Putamen (tissue), 1 donor: Measurements from ENCODE around the gene DUSP9.

Experiments
- DNase-seq: peaks from one replicate; pipeline ENCODE4 v3.0.0-alpha.2; 2016; ENCODE audit warnings: low spot score

DUSP9 gene

DNA sequence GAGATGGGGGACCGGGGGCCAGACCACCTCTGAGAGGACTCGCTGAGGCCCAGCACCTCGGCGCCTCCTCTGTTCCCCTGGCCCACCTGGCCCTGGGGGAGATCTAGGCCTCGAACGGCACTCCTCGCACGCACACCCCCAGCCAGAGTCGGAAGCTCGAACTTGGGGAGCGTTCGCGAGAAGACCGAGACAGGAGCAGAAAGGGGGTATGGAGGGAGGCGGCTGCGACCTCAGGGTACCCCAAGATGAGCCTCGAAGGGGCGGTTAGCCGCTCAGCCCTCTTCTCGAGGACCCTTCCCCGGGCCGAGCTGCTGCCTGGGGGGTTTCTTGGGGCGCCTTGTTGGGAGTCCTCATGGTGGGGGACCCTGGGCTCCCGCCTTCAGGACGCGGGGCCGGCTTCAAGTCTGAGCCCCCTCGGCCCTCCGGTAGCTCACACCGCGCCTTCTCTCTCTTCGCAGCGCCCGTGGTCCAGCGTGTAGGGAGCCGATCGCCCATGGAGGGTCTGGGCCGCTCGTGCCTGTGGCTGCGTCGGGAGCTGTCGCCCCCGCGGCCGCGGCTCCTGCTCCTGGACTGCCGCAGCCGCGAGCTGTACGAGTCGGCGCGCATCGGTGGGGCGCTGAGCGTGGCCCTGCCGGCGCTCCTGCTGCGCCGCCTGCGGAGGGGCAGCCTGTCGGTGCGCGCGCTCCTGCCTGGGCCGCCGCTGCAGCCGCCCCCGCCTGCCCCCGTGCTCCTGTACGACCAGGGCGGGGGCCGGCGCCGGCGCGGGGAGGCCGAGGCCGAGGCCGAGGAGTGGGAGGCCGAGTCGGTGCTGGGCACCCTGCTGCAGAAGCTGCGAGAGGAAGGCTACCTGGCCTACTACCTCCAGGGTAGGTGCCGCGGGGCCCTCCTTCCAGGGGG, 706 bp downstream of the DUSP9 start:
- DNase-seq = no peak

DNA sequence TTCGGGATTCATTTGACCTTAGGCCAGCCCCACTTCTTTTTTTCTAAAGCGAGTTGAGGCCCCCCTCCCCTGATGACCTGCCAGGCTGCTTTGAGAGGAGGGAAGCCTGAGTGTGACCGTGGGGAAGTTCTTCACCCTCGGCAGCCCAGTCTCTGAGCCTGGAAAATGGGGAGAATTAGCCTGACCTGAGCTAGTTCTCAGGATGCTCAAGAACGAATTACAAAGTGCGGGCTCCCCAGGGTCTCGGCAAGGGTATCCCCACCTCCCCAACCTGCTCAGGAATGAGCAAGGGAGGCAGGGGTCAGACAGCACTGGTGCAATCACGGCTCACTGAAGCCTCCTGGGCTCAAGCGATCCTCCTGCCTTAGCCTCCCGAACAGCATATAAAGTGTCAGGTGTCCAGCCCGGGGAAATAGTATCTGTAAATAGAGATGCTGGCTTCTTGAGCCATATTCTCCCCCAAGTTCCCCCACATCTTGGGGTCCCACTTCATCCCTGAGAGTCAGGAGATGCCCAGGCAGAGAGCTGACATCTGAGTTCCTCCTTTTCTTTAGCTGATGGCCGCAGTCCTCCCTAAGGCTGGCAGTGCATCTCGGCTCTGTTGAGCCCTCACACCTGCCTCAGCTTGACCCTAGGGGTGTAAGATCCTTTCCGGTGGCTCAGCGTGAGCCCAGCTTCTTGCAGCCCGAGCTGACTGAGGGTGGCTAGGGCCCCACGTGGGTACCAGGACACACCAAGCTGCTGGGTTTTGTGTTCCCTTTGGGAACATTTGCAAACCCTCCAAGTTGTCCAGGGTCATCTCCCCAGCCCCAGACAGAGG, 1.6 kb downstream of the DUSP9 start:
- DNase-seq = no peak

DNA sequence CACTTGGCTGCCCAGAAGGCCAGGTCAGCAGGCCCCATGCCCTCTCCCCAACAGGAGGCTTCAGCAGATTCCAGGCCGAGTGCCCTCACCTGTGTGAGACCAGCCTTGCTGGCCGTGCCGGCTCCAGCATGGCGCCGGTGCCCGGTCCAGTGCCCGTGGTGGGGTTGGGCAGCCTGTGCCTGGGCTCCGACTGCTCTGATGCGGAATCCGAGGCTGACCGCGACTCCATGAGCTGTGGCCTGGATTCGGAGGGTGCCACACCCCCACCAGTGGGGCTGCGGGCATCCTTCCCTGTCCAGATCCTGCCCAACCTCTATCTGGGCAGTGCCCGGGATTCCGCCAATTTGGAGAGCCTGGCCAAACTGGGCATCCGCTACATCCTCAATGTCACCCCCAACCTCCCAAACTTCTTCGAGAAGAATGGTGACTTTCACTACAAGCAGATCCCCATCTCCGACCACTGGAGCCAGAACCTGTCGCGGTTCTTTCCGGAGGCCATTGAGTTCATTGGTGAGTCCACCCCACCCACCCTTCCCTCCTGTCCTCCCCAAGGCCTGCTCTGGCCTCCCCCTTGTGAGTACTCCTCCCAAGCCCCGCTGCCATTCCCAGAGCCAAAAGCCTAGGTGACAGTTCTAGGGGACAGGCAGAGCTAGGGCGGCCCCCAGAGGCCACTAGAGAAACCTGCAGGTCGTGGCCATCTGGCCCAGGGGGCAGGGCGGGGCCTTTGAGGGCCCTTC, 2.3 kb downstream of the DUSP9 start:
- no peak for DNase-seq

DNA sequence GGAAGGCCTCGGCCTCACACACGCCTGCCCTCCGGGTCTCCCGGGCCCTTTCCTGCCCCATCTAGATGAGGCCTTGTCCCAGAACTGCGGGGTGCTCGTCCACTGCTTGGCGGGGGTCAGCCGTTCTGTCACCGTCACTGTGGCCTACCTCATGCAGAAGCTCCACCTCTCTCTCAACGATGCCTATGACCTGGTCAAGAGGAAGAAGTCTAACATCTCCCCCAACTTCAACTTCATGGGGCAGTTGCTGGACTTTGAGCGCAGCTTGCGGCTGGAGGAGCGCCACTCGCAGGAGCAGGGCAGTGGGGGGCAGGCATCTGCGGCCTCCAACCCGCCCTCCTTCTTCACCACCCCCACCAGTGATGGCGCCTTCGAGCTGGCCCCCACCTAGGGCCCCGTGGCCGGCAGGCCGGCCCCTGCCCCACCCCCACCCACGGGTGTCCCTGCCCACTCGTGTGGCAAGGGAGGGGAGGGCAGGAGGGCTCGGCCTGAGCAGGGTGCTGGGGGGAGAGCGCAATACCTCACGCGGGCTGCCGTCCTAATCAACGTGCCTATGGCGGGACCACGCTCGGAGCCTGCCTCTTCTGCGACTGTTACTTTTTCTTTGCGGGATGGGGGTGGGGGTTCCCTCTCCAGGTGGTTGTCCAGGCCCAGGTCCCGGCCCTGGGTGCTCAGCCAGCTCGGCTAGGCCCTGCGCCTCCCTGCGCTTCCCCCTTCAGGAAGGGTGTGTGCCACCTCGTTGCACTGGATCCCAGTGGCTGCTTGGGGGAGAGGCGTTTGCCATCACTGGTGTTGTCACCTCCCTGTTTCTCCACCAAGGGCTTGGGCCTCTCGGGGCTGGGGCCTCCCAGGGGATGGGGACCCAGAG, 3.1 kb downstream of the DUSP9 start:
- no peak for DNase-seq

DNA sequence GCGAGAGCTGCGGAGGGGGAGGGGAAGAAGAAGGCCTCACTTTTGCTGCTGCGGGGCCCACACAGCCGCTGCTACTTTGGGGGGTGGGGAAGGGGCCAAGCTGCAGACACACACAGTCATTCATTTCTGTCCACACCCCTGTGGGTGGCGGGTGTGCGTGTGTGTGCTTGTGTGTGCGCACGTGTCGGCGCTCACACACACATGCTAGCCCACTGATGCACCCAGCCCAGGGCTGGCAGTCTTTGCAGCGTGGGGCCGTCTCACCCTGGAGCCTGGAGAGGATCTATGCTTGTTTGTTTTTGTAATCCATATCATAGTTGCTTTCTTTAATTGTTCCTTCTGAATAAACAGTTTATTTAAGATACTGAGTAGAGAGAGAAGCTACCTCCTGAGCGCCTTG, 4.0 kb downstream of the DUSP9 start:
- no peak for DNase-seq

DNA sequence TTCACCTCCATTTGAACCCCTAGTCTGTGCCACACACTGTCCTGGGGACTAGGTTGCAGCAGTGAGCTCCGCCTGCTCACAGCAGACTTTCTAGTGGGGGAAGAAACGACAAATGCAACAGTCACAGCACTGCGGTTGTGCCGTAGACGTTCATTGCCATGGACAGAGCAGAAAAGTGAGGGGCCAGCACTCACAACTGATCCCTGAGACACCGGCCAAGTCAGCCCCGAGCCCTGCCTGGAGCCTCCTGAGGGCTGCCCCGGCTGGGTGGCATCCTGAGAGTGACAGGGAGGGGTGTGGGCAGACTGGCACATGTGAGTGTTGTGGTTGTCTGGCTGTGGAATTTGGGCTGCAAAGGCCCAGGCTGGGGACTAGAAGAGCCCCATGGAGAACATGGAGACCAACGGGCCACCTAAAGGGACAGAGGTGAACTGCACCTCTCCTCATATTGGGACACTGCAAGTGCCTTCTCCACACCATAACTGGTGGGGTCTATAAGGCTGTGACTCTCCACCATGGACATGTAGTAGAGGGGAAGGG, 4.6 kb downstream of the DUSP9 start:
- no peak for DNase-seq

DNA sequence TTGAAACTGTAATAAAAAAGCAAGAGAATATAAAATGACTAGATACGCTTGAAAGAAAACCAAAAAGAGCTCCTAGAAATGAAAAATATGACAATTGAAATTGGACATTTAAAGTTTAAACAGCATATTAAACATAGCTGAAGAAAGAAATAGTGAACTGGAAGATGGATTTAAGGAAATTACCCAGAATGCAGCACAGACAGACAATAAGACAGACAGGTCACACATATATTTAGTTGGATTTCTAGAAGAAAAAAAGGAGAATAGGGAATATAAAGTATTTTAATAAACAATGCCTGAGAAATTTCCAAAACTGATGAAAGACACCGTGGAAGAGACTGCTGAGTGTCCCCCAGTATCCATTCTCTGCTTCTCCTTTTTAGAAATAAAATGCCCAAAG, 6.6 kb downstream of the DUSP9 start:
- DNase-seq = no peak

DNA sequence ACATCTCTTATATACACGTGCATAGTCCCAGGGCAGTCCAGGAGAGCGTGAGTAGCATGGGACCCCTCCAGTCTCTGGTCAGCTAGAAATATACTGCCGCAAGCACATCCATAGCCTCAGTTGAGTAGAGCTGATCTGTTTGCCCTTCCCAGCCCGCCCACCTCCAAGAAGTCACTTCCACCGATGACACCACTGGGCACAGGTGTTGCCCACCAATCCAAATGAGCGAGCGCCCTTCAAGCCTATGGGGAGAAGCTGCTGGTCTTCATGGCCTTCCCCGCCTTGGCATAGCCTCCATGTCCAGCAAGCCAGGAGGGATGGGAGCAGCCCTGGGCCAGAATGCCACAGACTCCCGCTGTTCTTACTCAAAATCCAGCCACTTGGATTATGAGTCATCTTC, 10.2 kb downstream of the DUSP9 start:
- no peak for DNase-seq

DNA sequence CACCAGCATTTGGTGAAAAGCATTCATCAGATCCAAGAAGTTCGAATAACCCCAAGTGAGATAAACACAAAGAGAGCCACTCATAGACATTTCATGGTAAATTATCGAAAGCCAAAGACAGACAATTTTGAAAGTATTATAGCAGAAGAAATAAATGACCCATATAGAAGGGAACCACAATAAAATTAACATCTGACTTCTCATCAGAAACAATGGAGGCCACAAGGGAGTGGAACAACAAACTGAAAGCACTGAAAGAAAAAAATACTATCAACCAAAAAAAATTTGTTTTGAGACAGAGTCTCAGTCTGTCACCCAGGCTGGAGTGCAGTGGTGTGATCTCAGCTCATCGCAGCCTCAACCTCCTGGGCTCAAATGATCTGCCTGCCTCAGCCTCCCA, 12.3 kb downstream of the DUSP9 start:
- no peak for DNase-seq

DNA sequence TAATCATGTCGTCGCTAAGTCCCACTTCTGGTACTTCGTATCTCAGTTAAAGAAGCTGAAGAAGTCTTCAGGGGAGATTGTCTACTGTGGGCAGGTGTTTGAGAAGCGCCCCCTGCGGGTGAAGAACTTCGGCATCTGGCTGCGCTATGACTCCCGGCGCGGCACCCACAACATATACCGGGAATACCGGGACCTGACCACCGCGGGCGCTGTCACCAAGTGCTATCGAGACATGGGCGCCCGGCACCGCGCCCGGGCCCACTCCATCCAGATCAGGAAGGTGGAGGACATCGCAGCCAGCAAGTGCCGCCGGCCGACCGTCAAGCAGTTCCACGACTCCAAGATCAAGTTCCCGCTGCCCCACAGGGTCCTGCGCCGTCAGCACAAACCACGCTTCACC, 15.3 kb downstream of the DUSP9 start:
- no peak for DNase-seq

DNA sequence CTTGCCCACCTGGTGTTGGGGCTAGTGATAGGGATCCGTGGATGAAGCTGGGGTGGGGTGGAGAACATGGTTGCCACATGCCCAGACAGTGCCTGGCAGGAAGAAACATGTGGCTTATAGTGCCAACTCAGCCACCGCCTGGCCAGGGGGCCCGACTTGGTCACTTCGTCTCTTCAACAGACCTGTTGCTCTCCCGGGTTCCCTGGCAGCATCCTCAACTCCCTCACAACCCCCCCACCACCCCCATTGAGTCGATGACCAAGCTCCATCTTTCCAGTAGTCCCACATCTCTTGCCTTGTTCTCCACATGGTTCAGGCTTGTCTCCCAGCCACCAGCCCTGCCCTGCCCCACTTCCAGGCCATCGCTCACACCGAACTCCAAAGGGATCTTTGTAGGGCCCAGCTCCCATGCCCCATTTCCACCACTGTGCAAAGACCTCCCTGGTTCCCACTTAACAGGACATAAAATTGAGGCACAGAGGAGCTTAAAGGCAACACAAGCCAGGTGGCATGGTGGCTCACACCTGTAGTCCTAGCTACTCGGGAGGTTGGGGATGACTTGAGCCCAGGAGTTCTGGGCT, 18.8 kb downstream of the DUSP9 start:
- DNase-seq = no peak

DNA sequence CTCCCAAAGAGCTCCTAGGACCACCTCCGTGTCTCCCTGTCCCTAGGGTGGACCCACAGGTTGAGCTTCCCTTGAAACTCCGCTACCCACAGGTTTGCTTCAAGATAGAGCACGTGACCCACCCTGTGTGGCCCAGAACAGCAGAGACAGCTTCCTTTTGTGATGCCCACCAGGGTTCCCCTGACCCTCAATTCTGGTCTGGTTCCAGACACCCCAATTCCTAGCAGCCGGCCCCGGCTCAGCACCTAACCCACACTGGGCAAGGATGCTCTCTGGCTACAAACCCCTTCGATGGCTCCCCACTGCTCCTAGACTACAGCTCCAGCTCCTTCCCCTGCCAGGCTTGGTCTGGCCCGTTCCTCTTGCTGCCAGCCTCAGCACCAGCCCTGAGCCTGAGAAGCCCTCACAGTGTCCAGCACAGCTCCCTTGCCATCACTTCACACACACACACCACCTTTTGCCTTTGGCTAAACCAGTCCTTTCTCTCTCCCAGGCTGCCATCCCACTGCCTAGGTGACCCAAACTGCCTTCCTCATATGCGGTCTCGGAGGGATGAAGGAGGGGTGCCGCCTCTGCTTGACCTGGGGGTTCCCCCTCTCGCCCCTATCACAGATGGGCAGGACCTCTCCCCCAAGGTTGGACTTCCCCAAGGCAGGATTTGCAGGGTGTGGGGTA, 20.4 kb downstream of the DUSP9 start:
- no peak for DNase-seq

DNA sequence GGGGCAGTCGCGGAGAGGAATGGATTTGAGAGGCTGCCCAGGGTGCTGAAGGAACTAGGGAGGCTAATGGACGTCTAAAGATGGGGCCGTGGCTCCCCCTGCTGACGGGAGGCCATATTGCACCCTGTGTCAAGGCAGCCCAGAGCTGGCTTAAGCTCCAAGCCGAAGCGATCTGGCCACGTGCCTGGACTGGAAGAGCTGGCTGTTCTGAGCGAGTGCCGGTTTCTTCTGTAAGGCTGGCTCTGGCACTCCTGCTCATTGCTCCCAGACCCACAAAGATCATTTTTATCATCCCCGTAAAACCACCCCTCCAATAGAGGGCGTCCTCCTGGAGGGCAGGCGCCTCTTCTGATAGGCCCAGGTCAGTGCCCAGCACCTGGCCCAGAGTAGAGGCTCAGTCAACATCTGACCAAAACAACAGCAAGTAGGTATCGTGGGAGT, 21.0 kb downstream of the DUSP9 start:
- peak; percentile 81 for DNase-seq

DNA sequence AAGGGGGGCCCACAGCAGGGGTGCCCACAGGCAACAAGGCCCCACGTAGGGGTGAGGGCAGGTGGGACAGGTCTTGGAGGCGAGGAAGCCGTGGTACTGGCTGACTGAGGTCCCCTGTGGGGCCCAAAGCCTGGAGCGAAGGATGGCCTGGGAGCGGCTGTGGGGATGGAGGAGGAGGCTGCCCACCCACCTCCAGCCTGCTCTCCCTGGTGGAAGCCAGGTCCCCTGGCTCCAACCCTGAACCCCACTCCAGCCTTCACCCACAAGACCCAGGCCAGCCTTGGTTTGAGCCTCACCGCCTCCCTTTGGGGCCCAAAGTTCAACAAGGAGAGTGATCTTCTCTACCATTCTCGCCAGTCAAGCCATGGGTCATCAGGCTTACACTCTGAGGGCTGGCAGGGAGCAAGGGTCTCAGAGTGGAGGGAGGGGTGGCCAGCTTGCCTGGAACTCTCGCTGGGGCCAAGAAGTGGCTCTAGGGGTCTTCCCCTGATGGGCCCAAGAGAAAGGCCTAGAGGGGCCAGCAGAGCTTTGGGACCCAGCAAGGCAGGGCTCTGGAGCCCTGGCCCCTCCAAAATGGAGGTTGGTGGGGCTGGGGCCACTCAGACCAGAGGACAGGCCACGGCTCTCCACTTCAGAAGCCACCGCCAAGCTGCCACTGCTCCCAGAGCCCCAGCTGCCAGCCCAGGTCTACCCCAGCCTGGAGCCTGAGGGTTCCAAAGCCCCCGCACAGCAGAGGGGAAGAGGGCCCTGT, 21.6 kb downstream of the DUSP9 start:
- DNase-seq = no peak

DNA sequence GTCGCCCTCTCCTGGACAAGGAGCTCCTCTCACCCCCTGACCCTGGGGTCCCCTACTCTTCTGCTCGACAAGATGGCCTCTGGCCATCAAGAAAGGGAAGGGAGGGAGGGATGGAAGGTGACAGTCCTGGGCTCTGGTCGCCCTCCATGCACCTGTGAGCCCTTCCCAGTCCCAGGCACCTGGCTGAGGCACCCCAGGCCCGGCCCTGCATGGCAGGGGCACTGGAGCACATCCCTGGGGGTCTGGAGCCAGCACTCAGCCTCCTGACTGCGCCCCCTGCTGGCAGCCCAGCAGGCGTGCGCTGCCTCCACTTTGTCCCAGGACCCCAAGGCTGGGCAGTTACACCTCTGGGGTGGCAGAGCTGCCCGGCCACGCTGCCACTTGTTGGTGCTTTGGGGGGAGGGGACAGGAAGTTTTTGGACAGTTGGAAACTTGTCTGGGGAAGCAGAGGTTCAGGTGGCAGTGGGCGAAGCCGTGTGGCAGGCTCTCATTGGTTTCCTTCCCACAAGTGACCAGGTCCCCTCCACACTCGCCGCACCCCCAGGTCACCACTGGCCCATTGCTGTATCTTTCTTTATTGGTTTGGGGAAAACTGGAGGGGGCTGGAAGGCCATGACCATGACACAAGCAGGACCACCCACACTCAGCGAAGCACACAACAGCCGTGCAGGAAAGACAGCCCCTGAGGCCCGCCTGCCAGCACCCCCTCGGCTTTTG, 22.3 kb downstream of the DUSP9 start:
- no peak for DNase-seq

DNA sequence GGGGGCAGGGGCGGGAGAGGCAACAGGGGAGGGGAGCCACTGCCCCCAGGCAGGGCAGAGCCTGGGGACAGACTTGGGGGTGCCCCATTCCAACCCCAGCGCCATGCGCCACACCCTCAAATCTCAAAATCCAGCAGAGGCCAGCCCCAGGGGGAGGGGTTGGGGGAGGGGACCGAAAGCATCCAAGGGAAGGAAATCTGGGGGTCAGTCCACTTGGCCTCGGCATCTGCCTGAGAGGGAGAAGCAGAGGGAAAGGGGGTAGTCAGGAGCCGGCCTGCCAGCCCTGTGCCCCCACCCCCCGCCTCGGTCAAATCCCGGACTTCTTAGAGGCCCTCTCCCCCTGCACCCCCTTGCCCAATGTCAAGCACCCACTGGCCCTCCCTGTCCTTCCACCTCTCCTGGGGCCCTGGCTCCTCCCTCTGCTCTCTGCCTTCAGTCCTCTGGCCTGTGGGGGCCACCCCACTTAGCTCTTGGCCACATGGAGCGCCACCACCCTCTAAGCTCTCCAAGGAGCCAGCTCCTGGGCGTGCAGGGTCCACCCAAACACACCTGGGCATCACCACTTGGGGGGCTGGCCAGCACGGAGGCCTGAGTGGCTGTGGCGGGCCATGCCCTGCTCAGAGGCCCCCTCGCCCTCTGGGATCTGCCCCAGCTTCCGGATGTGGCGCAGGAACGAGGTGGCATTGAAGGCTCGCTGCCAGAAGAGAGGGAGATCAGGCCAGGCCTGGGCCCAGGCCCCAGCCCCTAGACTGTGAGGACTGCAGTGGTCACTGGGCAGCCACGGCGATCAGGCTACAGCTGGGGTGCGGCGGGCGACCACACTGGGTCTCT, 23.1 kb downstream of the DUSP9 start:
- DNase-seq = no peak

DNA sequence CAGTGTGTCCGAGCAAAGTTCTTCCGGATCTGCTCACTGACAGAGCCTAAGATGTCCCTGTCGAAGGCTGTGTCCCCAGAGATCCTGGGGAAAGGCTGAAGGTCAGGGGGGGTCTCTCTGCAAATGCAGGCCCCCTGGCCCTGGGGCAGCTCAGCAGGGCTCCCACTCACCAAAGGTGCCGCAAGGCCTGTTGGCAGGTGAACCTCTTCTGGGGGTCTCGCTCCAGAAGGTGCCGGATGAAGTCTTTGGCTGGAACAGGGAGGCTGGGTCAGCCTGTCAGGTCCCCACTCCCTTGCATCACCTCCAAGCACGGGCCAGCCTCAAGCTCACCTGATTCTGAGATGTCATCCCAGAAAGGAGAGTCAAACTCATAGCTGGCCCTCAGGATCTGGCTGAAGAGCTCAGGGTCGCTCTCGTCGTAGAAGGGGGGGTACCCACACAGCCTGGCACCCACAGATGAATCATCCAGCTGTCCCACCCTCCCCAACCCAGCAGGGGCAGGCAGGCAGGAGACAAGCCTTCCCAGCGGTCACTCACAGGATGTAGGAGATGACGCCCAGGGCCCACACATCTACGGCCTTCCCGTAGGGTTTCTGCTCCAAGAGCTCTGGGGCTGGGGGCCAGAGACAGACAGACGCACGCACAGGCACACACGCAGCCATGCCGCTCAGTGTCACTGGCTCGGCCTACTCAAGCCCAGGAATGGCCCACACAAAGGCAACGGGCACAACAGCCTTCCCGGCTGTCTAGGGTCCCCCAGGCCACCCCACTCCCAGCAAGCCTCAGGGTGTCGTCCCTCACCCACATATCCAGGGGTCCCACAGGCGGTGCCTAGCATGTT, 24.0 kb downstream of the DUSP9 start:
- DNase-seq = no peak
